OCI-LY3 (cell line): ENCODE data around the gene GMCL1.

Experiments
- CTCF ChIP-seq: fragments of 200-600, 300-600 bp; sonication (generic); IDR thresholded peaks from 2 replicates; pipeline ENCODE4 v1.5.1; 2014; ENCODE audit warnings: antibody characterized with exemption, low read length, low read depth
- EZH2phosphoT487 ChIP-seq: fragments of 200-600 bp; shearing (Covaris generic); IDR thresholded peaks from 2 replicates; pipeline ENCODE4 v1.6.1; 2018; ENCODE audit warnings: antibody characterized with exemption, mixed run types, low read depth

GRCh38 chr2:69815717-69816116 lies 13.7 kb upstream of the GMCL1 start:
- TF ChIP-seq CTCF (no peak), EZH2phosphoT487 (no peak)
